Caco-2 (cell line): Measurements from ENCODE around the gene CIBAR2. TPM values are rescaled to one million over a fixed set of nuclear protein-coding genes. Genes with fewer than 3 reads are reported as not detected.

Experiments
- BruUV-seq: library from RNA; stranded (reverse); fragments of 400-500 nt; replicated peaks from 2 replicates; lab custom pipeline; 2021; lab: Mats Ljungman, UMichigan
- CTCF ChIA-PET: fragments of 300-600 bp; sonication (Branson Sonifier 250); formaldehyde crosslinking; loops from one replicate; lab custom pipeline; 2022; ENCODE audit warnings: antibody characterized with exemption; lab: Charles Lee
- POLR2A ChIA-PET: fragments of 300-600 bp; sonication (Branson Sonifier 250); formaldehyde crosslinking; loops from one replicate; lab custom pipeline; 2022; ENCODE audit warnings: antibody characterized with exemption; lab: Charles Lee
- DNase-seq, 2 experiments: peaks; one replicate each; pipeline versions ENCODE4 v3.0.0 to v3.0.0-alpha.2; 2020 to 2022
- H3K27me3 ChIP-seq: replicated peaks from 2 replicates; pipeline ENCODE4 v1.6.0; 2011; ENCODE audit warnings: low read length; ENCODE audit not compliant: control insufficient read depth, insufficient read depth
- H3K36me3 ChIP-seq: 2 replicates; pipeline ENCODE4 v1.5.1; 2011; ENCODE audit warnings: low read length; ENCODE audit not compliant: control insufficient read depth, insufficient read depth
- H3K4me1 ChIP-seq: fragments of 250-450 bp; sonication (Bioruptor Pico); 2 replicates; pipeline ENCODE4 v1.5.1; 2020; ENCODE audit warnings: mild to moderate bottlenecking
- H3K4me3 ChIP-seq: 2 replicates; pipeline ENCODE4 v1.5.1; 2011; ENCODE audit warnings: low read depth, mild to moderate bottlenecking, control low read depth, low read length
- H3K9me3 ChIP-seq: fragments of 250-450 bp; sonication (Bioruptor Pico); 2 replicates; pipeline ENCODE4 v1.5.1; 2020; ENCODE audit warnings: mild to moderate bottlenecking, moderate library complexity
- H3K27ac Mint-ChIP-seq: one replicate; pipeline ENCODE4 v1.8.0; 2022; ENCODE audit warnings: mixed read lengths; ENCODE audit not compliant: unreplicated experiment
- H3K27me3 Mint-ChIP-seq: one replicate; pipeline ENCODE4 v1.8.0; 2022; ENCODE audit warnings: mixed read lengths; ENCODE audit not compliant: insufficient read depth, unreplicated experiment
- H3K36me3 Mint-ChIP-seq: one replicate; pipeline ENCODE4 v1.8.0; 2022; ENCODE audit warnings: mild to moderate bottlenecking, mixed read lengths; ENCODE audit not compliant: insufficient read depth, unreplicated experiment
- H3K4me1 Mint-ChIP-seq: one replicate; pipeline ENCODE4 v1.8.0; 2022; ENCODE audit warnings: low read depth, mixed read lengths; ENCODE audit not compliant: unreplicated experiment
- H3K4me3 Mint-ChIP-seq: one replicate; pipeline ENCODE4 v1.8.0; 2022; ENCODE audit warnings: mild to moderate bottlenecking, moderate library complexity, mixed read lengths; ENCODE audit not compliant: unreplicated experiment
- H3K9me3 Mint-ChIP-seq: one replicate; pipeline ENCODE4 v1.8.0; 2022; ENCODE audit warnings: mixed read lengths; ENCODE audit not compliant: unreplicated experiment
- intact Hi-C: fragments of 100-400 bp; cut with micrococcal nuclease; formaldehyde crosslinking; loops from one replicate; pipeline ENCODE4 v1.10.0; 2022; ENCODE audit not compliant: unreplicated experiment
- total RNA-seq: library from RNA; stranded (reverse); gene quantifications from 2 replicates; pipeline ENCODE4 v1.2.3, GENCODE V29; 2022
- TF ChIP-seq, protein P1 (sequence below), 2 experiments: fragments of 200-600 bp in 1 of 2; IDR thresholded peaks; 1 replicate in 1 of 2; 2 replicates in 1 of 2; pipeline versions ENCODE4 v1.5.1 to v1.8.0; 2011 to 2022; ENCODE audit warnings: antibody characterized with exemption in 1 of 2, control low read depth in 1 of 2, inconsistent platforms in 1 of 2, low read depth in 1 of 2, low read length in 1 of 2, mild to moderate bottlenecking in 1 of 2, moderate library complexity in 1 of 2; ENCODE audit not compliant: insufficient read depth in 1 of 2, severe bottlenecking in 1 of 2, unreplicated experiment in 1 of 2

CIBAR2 gene
- total RNA-seq, 1 experiment from 2014 or later: not detected

DNA sequence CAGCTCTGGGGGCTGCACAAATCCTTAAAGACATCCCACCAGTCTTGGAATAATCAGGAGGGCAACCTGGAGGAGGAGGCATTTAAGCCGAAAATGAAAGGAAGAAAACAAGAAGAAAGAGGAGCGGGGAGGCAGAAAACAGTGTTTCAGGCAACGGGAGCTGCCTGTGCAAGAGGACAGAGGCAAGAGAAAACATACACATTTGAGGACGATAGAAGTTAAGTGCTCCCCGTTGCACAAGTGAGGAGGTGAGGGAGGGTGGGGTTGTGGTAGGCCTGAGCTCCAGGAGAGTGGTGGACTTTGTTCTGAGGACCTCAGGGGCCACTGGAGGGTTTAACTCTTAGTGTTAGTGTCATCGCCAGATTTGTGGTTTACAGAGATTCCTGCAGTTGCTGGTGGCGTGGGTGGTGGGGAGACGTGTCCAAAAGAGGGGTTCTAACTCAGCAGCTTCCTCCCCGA is 27.6 kb upstream of the CIBAR2 start:
- Mint-ChIP-seq H3K9me3 (no peaks in the 10 kb centered on the region), H3K4me1 (peaks cover 24% of the 10 kb centered on the region), H3K4me3 (no peak overlapping the region), H3K27ac (no peak overlapping the region), H3K36me3 (peaks cover 10% of the 10 kb centered on the region), H3K27me3 (no peaks in the 10 kb centered on the region)
- Histone ChIP-seq H3K9me3 (no peaks in the 10 kb centered on the region), H3K27me3 (no peaks in the 10 kb centered on the region), H3K36me3 (no peaks in the 10 kb centered on the region), H3K4me3 (no peak overlapping the region), H3K4me1 (peaks cover 13% of the 10 kb centered on the region)
- intact Hi-C loops: no loop called here
- TF ChIP-seq, protein P1, sequence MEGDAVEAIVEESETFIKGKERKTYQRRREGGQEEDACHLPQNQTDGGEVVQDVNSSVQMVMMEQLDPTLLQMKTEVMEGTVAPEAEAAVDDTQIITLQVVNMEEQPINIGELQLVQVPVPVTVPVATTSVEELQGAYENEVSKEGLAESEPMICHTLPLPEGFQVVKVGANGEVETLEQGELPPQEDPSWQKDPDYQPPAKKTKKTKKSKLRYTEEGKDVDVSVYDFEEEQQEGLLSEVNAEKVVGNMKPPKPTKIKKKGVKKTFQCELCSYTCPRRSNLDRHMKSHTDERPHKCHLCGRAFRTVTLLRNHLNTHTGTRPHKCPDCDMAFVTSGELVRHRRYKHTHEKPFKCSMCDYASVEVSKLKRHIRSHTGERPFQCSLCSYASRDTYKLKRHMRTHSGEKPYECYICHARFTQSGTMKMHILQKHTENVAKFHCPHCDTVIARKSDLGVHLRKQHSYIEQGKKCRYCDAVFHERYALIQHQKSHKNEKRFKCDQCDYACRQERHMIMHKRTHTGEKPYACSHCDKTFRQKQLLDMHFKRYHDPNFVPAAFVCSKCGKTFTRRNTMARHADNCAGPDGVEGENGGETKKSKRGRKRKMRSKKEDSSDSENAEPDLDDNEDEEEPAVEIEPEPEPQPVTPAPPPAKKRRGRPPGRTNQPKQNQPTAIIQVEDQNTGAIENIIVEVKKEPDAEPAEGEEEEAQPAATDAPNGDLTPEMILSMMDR (IDR thresholded peaks at IDR 0.05; ENCODE audit: insufficient read depth in 1 of 2, low read depth in 1 of 2, low read length in 1 of 2, severe bottlenecking in 1 of 2, unreplicated experiment in 1 of 2): no peak
- ChIA-PET CTCF (interaction anchor here (0.5 to 1.5 kb wide), 3 partner anchors 15 to 61 kb away, joined by 4 to 6 read pairs (median 4); no protein-coding TSS in a partner anchor), POLR2A (no interaction called here)
- no peak for DNase-seq
- BruUV-seq: no TSS peak

GRCh38 chr16:85138825-85139627 is 26.8 kb upstream of the CIBAR2 start:
- Histone ChIP-seq H3K4me3 (no peak overlapping the region), H3K27me3 (no peaks in the 10 kb centered on the region), H3K4me1 (peaks cover 13% of the 10 kb centered on the region), H3K36me3 (no peaks in the 10 kb centered on the region), H3K9me3 (no peaks in the 10 kb centered on the region)
- no peaks in the 10 kb centered on the region for H3K27me3 Mint-ChIP-seq
- TF ChIP-seq, protein P1 (IDR thresholded peaks at IDR 0.05; ENCODE audit: insufficient read depth in 1 of 2, low read depth in 1 of 2, low read length in 1 of 2, severe bottlenecking in 1 of 2, unreplicated experiment in 1 of 2): no peak
- peaks cover 24% of the 10 kb centered on the region for H3K4me1 Mint-ChIP-seq
- ChIA-PET POLR2A (no interaction called here), CTCF (interaction anchor here (0.5 to 1.5 kb wide), 3 partner anchors 11 to 62 kb away, joined by 4 to 6 read pairs (median 6); no protein-coding TSS in a partner anchor)
- H3K36me3 Mint-ChIP-seq: peaks cover 10% of the 10 kb centered on the region
- no TSS peak for BruUV-seq
- no peak for DNase-seq
- intact Hi-C loops: no loop called here
- peak overlapping the region; percentile 19 for H3K27ac Mint-ChIP-seq
- H3K4me3 Mint-ChIP-seq: peak overlapping the region; percentile 67
- no peaks in the 10 kb centered on the region for H3K9me3 Mint-ChIP-seq

DNA sequence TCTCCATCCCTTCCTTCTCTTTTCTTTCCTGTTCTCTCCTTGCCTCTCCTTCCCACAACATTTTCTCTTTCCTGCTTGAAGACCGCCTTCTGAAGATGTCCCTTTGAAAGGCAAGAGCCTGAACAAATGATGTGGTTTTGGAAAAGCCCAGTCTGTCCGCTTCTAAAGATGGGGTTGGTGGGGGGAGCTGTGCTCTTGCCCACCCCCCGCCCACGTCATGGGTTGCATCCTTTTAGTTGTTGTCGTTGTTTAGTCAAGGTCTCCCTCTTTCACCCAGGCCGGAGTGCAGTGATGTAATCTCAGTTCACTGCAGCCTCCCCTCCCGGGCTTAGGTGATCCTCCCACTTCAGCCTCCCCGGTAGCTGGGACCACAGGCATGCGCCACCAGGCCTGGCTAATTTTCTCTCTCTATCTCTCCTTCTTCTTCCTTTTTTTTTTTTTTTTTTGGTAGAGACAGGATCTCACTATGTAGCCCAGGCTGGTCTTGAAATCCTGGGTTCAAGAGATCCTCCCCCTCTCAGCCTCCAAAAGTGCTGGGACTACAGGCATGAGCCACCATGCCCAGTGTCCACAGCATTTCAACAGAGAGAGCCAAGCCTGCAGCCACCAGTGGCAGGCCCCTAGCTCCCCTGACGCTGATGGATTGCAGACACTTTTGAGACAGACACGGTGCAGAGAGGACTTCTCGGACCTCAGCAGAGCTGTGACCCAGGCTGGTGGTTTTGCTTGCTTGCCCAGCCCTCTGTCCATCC is 26.0 kb upstream of the CIBAR2 start:
- POLR2A ChIA-PET: no interaction called here

More for the DNA sequence above, 26.0 kb upstream of the CIBAR2 start:
- Mint-ChIP-seq H3K36me3 (peaks cover 10% of the 10 kb centered on the region), H3K9me3 (no peaks in the 10 kb centered on the region), H3K27ac (peak overlapping the region; percentile 19), H3K4me1 (peaks cover 24% of the 10 kb centered on the region), H3K4me3 (peak overlapping the region; percentile 67), H3K27me3 (no peaks in the 10 kb centered on the region)
- DNase-seq: no peak
- TF ChIP-seq, protein P1 (IDR thresholded peaks at IDR 0.05; ENCODE audit: insufficient read depth in 1 of 2, low read depth in 1 of 2, low read length in 1 of 2, severe bottlenecking in 1 of 2, unreplicated experiment in 1 of 2): no peak
- H3K27me3 ChIP-seq: no peaks in the 10 kb centered on the region
- H3K4me3 ChIP-seq: no peak overlapping the region
- no peaks in the 10 kb centered on the region for H3K36me3 ChIP-seq
- peaks cover 13% of the 10 kb centered on the region for H3K4me1 ChIP-seq
- no TSS peak for BruUV-seq
- CTCF ChIA-PET: interaction anchor here (0.7 to 1.9 kb wide), 4 partner anchors 10 to 192 kb away, joined by 3 to 8 read pairs (median 4); no protein-coding TSS in a partner anchor
- H3K9me3 ChIP-seq: no peaks in the 10 kb centered on the region
- intact Hi-C loops: no loop called here
